Endothelial cell of hepatic sinusoid (primary cell): ENCODE data around the gene CCDC148.

ENCODE experiments used
- in situ Hi-C: cut with HindIII; loops from 2 replicates; pipeline ENCODE4 v1.10.0; 2017; ENCODE audit warnings: low sequenced_read_pairs

Gene CCDC148

DNA sequence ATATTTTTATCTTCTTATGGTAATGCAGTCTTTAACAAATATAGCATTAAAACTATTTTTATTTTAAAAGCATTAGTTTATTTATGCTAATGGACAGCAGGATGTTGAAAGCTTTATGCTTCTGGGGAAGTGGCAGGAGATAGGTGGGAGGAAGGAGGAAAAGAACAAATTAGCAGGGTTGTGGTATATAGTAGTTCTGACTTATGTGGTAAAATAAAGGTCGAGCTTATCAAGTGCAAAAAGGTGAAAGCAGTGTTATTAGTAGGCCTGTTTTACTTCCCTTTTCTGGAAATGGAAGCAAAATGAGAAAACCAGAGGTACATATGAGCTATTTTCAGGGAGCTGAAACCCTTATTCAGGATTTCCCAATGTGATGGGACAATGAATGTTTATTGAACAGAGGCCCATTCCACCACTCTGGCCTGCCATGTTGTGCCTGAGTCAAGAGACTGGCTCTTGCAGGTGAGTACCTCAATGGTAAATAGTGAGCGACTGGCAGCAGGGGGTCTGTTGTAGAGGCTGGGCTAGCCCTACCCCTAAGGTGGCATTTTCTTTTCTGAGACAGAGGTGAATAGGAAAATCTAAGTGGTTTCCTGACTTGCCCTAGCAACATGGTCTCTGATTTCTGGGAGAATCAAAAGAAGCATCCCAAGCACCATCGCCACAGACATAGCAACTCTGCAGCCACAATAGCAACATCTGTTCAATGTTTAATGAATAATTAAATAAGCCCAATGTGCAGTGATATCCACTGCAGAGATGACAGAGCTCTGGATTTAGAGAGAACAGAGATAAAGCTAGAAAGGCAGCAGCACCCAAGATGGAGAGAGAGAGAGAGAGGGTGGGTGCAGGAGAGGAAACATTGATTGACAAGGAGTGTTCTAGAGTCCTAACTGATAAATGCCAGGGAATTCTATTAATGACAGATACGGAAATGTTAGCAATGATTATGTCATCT is 235.2 kb downstream of the CCDC148 start:
- in situ Hi-C loops, result no loop called here

DNA sequence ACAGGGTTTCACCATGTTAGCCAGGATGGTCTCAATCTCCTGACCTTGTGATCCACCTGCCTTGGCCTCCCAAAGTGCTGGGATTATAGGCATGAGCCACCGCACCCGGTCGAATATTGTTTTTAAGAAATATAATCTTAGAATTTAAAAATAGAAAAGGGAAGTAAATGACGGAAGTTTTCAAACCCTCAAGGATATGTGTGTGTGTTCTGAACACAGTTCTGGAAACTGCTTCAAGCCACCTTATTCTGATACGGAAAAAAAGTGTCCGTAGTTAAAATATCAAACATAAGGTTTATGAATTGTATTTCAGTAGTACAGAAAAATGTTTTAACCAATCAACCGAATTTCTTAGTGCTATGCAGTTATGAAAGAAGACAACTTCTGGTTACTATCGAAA is 239.0 kb downstream of the CCDC148 start:
- in situ Hi-C loops, result no loop called here

DNA sequence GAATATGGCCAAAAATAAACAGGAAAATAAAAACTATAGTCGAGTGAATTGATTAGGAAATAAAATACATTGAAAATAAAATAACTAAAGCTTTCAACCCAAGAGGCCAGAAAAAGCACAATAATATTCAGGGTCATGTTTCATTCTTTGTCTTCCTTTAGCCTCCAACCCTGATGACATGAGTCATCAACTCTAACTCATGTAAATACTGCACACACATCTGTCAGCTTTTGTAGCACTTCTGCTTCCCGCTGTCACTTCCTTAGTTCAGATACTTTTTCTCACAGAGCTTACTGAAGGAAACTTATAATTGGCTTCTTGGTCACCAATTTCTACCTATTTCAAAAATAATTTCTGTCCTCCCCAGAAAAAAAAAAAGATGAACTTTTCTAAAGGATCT is 242.1 kb downstream of the CCDC148 start:
- in situ Hi-C loops, result no loop called here

DNA sequence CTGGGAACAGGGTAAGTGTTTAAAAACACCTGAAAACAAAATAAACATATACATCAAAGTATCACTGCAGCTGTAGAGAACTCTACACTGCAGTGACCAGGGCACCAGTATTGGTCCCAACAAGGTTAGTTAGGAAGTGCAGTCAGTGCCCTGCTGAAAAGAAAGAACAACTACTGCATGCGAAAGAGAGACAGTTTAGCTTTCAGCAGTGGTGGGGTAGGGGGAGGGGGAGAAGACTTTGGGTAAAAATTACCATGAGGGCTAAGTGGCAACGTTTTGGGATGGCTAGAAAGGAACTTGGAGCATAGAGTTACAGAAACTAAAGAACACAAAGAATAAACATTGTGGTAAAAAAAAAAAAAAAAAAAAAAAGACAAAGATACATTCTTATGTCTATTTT is 242.8 kb downstream of the CCDC148 start:
- in situ Hi-C loops, result no loop called here

DNA sequence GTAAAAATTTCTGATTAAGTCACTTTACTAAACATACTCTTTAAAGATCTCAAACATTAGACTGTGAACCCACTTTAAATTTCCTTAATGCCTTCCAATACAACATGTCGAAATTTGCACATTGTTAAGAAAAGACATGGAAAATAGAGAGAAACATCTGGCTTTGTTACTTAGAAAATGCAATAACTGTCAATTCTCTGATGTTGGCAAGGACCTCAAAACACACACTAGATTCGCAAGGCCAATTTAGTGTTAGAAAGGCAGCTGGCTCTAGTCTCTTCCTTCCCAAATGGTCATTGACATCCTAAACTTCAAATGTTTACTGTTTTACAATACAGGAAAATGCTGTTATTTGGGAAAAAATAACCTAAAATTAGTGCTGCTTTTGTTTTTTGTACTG is 244.3 kb downstream of the CCDC148 start:
- in situ Hi-C loops, result no loop called here

DNA sequence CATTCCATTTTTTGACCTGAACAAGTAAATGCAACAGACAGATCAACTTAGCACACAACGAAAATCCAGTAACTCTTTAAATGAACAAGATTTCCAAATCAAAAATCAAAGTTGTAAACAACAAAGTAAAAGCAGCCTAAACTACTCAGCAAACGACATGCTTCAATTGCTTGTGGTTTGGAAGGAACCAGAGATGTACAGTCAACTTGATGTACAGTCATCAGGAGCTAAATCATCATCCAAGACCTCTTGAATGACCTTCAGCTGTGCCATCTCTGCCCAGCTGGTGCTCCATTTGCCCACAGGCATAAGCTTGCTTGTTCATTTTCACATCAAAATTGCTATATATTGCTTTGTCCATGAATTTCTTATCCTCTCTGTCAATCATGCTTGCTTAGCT is 245.1 kb downstream of the CCDC148 start:
- in situ Hi-C loops, result no loop called here

DNA sequence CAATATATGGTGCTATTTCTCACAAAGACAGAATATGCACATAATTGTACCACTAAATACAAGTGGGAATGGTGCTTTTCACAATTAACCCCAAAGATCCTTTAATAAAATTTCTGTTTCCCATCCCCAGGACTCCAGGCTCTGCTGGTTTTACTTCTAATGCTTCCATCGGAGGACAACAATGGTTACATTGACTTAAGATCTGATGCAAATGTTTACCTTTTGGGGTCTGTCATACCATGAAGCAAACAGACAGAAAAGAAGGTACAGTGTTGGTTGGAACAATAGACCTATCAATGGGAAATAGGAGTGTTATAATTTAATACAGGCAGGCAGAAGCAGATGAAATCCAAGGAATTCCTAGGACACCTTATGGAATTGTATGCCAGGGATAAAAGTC is 249.2 kb downstream of the CCDC148 start:
- in situ Hi-C loops, result no loop called here

DNA sequence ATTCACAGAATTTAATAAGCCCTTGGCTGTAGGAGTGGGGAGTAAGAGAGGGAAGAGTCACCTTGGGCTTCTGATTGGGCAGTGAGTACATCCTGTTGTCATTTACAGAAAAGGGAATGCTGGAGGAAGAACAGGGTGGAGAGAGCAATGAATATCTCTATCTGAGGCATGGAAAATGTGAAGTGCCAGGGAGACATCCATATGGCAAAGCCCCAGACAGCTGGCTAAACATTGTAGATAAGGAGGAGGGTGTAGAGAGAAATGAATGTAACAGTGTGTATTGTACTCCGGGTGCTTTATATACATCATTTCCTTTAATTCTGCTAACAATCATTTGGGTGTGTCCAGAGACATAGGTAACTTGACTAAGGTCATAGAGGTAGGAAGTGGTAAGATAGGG is 251.3 kb downstream of the CCDC148 start:
- in situ Hi-C loops, result no loop called here

DNA sequence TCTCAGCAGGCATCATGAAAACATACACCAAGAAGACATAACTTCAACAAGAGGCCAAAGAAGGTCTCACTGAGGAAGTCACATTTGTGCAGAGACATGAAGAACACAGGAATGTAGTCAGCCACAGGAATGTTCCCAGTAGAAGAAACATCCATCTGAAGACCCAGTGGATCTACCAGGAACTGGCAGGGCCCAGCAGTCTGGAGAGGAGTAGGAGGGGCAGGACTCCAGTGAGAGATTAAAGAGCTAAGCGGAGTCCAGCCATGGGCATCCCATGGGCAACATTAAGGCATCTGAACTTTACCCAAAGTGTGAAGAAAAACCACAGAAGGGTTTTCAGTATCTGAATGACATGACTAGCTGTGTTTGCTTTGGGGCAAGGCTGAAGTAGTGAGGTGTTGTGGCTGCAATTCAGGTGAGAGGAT is 251.8 kb downstream of the CCDC148 start:
- in situ Hi-C loops, result no loop called here

DNA sequence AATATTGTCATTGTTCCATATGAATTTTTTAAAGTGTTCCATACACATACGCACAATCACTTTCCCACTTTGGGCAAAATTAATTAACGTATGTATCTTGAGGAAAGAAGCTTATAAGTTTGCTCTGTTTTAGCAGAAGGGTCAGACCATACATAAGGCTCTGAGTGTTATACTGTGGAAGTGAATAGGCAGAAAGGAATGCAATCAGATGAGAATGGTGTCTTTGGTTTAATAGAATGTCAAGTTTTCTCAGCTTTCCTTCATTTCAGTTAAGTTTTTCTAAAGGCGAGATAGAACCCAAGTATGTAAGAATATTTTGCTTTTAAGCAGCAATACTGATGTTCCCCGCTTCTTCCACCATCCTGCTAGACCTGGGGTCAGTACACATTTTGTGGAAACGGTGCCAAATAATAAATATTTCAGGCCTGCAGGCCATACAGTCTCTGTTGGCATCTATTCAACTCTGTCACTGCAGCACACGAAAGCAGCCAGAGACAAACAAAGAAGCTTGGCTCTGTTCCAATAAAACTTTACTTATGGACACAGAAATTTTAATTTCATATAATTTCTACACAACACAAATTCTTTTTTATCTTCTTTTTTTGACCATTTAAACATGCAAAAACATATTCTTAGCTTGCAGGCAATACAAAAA is 254.3 kb downstream of the CCDC148 start:
- in situ Hi-C loops, result no loop called here

DNA sequence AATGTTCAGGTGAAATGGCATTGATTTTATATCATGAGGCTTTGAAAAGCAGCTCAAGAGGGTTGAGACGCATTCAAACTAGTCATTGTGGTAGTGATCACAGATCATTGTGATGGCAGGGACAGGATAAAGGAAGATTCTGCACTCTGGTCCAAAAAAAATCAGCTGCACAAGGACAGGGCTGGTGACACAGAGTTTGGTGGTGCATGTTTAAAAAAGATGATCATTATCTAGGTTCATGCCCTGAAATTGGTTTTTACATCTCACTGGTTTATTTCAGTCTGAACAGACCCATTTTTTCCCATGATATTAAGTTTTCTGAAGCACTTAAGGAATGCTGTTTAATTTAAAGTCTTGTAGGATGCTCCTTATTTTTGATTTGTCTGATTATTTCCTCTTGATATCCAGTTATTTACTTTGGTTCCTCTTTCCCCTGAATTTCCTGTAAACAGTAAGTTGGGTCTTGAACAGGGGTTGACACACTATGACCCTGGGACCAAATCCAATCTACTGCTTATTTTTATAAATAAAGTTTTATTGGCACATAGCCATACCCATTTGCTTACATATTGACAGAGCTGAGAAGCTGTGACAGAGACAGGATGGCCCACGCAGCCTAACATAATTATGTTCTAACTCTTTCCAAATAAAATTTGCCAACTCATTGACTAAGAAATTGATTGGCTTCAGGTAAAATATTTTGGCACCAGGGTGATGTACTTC is 256.5 kb downstream of the CCDC148 start:
- in situ Hi-C loops, result loop anchor here (25.0 kb wide), 1 partner anchor 562 kb away; no protein-coding TSS in a partner anchor

DNA sequence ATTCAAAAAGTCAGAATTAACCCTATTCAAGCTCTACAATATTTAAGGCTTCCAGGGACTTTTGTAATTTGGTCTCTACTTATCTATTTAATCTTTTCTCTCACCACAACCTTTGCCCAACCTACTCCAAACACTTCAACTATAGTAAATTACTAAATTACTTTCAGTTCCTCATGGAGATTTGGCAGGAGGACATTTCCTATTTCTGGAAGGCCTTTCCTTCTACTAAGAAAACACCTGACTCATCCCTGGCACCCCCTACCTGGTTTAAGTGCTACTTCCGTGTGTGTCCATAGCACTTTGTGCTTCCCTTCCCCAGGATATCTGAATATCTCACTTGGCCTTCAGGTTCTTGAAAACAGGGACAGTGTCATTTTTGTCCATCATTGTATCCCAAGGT is 258.6 kb downstream of the CCDC148 start:
- in situ Hi-C loops, result loop anchor here (25.0 kb wide), 1 partner anchor 564 kb away; no protein-coding TSS in a partner anchor

DNA sequence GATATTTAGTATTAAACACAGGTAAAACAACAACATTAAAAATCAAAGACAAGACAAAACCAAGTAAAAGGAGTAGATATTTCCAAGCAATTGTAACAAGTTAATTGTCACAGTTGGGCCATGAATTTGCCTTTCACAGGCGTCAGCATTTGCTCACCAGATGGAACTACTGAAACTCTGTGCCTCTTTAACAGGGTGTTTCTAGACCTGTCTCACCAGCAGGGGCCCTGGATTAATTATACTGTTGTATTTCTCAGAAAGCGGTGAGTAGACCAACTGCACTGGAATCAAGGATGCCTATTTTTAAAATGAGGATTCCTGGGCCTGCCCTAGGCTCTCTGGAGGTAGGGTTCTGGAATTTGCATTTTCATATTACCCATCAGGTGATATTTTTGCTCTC is 262.3 kb downstream of the CCDC148 start:
- in situ Hi-C loops, result loop anchor here (25.0 kb wide), 1 partner anchor 568 kb away; no protein-coding TSS in a partner anchor

DNA sequence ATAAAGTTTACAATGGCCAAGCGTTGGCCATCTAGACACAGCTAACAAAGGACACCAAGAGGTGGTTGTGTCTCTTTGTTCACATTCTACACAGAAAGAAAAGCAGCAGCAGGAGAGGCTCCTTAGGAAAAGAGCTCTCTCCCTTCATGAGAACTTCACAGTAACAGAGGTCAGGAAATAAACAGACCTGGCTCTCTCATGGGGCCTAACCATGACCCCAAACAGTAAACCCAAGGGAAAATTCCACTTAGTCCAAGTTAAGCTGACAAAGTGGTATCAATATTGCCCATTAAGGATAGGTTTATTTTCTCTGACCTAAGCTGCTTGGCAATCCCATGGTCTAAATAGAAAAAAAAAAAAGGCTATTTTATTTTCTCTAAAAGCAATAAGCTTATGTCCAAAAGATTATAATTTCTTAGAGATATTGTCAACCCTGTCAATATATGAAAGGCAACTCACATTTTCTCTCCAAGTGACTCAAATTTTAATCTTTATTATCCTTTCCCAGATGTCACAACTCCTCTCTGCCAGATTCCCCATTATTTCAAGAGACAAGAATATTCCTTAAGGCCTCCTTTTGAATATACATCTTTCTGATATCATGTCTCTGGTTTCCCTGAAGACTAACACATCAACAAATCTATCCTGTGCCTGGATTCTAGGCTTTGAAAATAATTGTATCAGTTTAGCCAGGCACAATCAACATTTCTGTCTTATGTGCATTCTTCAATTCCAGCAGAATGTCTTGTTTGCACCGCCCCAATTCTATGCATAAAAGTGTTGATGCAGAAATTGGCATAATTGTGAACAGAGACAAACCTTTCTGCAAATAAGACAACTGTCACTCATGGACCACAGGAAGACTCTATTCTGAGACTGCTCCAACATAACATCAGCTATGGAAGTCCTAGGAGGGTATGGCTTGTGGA is 263.8 kb downstream of the CCDC148 start:
- in situ Hi-C loops, result loop anchor here (25.0 kb wide), 1 partner anchor 570 kb away; no protein-coding TSS in a partner anchor

DNA sequence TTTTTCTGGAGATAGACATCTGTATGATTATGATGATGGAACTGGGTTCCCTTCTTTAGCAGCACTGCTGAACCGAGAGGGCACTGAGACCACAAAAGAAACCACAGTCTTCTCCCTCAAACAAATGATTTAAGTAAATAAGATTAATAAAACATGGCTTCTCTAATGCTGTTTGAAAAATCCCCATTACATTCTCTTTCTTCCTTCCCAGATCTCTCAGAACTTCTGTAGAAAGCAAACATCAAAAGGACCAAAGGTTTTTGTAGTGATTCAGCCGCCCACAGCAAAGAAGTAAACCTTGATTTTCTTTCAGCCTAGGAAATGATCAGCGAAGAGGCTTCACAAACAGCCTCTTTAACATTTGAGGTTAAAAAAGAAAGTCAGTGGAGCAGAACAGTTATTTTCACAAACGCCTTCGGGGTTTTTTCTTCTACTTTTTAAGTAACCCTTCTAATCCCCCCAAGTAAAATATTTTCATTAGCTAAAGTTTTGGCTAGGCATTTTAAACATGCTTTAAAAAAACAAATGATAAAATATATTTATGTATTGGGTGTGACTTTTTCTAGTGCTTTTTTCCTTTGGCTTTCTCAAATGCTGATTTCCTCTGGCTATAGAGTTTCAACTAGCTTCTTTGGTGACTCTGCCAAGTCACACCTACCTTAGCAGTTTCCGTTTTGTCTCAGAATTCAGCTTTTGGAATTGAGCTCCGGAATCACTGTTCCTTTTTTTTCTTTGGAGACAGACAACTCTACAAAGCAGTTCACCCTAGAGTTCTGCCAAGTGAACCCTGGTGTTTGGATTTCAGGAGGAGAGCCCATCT is 265.3 kb downstream of the CCDC148 start:
- in situ Hi-C loops, result loop anchor here (25.0 kb wide), 1 partner anchor 571 kb away; no protein-coding TSS in a partner anchor

DNA sequence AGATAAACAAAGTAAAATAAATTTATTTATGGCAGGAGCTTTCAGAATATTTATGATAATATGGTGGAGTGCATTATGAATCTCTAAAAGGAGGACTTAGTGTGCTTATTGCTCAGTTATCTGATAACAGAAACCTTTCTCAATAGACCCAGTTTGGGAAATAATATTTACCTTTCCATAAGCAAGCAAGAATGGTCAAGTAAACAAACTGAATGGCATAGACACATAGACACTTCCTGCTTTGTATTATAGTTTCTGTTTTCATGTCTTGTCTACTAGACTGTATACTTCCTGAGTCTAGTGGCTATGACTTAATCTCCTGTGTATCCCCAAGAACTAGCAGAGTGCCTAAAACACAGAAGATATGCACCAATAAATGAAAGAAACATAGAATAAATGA is 267.0 kb downstream of the CCDC148 start:
- in situ Hi-C loops, result loop anchor here (25.0 kb wide), 1 partner anchor 573 kb away; no protein-coding TSS in a partner anchor

DNA sequence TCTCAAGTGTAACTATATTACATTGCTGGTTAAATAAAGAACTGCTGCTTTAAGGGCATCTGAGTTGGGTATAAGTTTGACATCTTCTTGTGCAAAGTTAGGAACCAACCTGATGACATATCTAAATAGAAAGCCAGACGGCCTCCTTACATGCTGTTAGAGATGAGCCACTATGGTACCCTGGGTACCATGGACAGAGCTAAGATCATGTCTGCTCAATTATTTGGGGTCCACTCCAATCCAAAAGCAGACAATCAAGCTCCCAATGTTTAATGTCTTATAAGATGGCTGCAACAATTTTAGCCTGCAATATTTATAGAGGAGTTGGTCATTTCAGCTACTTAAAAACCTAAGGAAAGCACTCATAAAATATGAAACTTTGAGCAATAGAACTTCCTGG is 268.6 kb downstream of the CCDC148 start:
- in situ Hi-C loops, result loop anchor here (25.0 kb wide), 1 partner anchor 574 kb away; no protein-coding TSS in a partner anchor

DNA sequence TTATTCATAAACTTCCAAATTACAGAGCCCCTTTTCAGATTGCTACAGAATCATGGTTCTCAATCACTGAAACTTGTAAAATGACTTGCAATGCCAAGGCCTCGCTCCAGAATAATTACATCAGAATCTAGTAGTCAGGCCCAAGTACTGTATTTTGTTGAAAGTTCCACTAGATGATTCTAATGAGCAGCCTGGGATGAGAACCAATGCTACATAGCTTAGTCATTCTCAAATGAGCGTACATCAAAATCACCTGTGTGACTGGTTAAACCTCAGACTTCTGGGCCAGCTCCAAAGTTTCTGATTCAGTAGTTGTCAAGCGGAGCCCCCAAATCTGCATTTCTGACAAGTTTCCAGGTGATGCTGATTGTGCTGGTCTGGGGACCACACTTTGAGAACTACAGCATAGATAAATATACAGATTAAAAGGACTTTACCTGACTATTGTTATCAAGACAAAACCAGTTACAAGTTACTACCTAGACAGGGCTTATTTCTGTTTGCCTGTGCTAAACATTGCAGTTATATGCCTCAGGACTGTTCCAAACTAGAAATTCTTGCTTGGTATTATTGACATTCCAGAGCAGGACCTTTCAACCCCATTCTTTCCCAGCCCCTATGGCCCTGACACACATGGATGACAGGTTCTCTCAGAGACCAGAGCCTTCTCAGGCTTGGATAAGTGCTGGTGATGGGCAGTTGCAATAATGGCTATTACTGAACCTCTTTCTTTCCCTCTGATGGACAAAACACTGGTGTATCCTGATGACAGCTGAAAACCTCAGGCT is 271.8 kb downstream of the CCDC148 start:
- in situ Hi-C loops, result loop anchor here (25.0 kb wide), 1 partner anchor 578 kb away; no protein-coding TSS in a partner anchor
